H1 (cell line): Measurements from ENCODE around the gene RASA4.
"Not testable (repeated sequence)": the region's sequence is repeated elsewhere in the genome, so short reads cannot be mapped to it uniquely, and the experiment has no call there.

Source experiments
- EZH2 ChIP-seq: fragments of 200-600 bp; sonication (generic); IDR thresholded peaks from 2 replicates; pipeline ENCODE4 v1.7.1; 2012; ENCODE audit warnings: low read depth, mild to moderate bottlenecking, moderate library complexity, low read length, inconsistent platforms; ENCODE audit not compliant: severe bottlenecking
- POLR2AphosphoS5 ChIP-seq: IDR thresholded peaks from 2 replicates; pipeline ENCODE4 v1.6.1; 2011; ENCODE audit warnings: low read depth, low read length
- TAF1 ChIP-seq: IDR thresholded peaks from 2 replicates; pipeline ENCODE4 v1.6.1; 2011; ENCODE audit warnings: mild to moderate bottlenecking, low read depth, low read length

- not testable (repeated sequence) for TF ChIP-seq TAF1, POLR2AphosphoS5, EZH2
Measured at GRCh38 chr7:102568620-102569019, 47.9 kb downstream of the RASA4 start.
